Astrocyte of the cerebellum (primary cell): ENCODE measurements around the gene ANXA5.
"Not testable (repeated sequence)": the region's sequence is repeated elsewhere in the genome, so short reads cannot be mapped to it uniquely, and the experiment has no call there.

Source experiments
- DNase-seq: peaks from one replicate; pipeline ENCODE4 v3.0.0-alpha.2; 2011; ENCODE audit warnings: low read depth
- H3K4me3 ChIP-seq: 2 replicates; pipeline ENCODE4 v1.5.1; 2011; ENCODE audit warnings: mild to moderate bottlenecking, low read depth, low read length, moderate library complexity
- in situ Hi-C: cut with HindIII; loops from 2 replicates; pipeline ENCODE4 v1.10.0; 2017; ENCODE audit warnings: low sequenced_read_pairs
- TF ChIP-seq, protein P1 (sequence below): IDR thresholded peaks from 2 replicates; pipeline ENCODE4 v1.5.1; 2012; ENCODE audit warnings: low read length, low read depth, moderate library complexity, mild to moderate bottlenecking; ENCODE audit errors: missing control alignments

Gene ANXA5

GRCh38 chr4:121737846-121738554 lies 41.2 kb upstream of the ANXA5 start:
- no peak for DNase-seq
- H3K4me3 ChIP-seq = no peak overlapping the region
- in situ Hi-C loops = loop anchor here (5.0 to 25.0 kb wide), 2 partner anchors 276 to 366 kb away; no protein-coding TSS in a partner anchor
- TF ChIP-seq, protein P1, sequence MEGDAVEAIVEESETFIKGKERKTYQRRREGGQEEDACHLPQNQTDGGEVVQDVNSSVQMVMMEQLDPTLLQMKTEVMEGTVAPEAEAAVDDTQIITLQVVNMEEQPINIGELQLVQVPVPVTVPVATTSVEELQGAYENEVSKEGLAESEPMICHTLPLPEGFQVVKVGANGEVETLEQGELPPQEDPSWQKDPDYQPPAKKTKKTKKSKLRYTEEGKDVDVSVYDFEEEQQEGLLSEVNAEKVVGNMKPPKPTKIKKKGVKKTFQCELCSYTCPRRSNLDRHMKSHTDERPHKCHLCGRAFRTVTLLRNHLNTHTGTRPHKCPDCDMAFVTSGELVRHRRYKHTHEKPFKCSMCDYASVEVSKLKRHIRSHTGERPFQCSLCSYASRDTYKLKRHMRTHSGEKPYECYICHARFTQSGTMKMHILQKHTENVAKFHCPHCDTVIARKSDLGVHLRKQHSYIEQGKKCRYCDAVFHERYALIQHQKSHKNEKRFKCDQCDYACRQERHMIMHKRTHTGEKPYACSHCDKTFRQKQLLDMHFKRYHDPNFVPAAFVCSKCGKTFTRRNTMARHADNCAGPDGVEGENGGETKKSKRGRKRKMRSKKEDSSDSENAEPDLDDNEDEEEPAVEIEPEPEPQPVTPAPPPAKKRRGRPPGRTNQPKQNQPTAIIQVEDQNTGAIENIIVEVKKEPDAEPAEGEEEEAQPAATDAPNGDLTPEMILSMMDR = no peak

DNA sequence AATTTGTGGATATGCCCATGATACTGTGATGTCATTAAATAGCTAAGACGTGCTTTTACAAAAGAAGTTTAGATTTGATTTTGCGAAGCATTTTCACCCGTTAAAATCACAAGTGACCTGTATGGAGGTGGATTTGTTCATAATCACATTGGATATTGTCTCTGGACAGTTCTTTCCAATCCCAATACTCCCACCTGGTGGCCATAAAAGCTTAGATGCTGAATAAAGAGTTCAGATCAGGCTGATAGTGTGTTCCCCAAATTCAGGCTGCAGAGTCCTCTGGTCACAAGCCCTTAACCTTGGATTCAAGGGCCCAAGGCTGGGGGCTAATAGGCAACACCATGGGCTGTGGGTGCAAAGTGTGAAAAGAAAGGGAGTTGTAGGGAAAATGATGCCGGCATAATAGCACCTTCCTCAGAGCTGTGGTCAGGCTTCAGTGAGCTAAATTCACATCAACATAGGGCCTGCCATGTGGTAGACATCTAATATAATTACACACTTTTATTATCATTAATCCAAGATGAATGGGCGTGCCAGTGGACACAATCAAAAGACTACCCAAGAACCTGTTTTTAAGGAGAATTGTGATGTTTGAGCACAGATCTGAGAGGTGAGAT lies 40.1 kb upstream of the ANXA5 start:
- TF ChIP-seq, protein P1 = peak; percentile 63
- no peak overlapping the region for H3K4me3 ChIP-seq
- DNase-seq = peak; percentile 60
- in situ Hi-C loops = loop anchor here (5.0 to 25.0 kb wide), 2 partner anchors 275 to 365 kb away; no protein-coding TSS in a partner anchor

- no peak for DNase-seq
- TF ChIP-seq, protein P1 = no peak
- no peak overlapping the region for H3K4me3 ChIP-seq
- in situ Hi-C loops = loop anchor here (25.0 kb wide), 1 partner anchor 272 kb away; no protein-coding TSS in a partner anchor
These were observed 37.8 kb upstream of the ANXA5 start for GRCh38 chr4:121734571-121734970.

DNA sequence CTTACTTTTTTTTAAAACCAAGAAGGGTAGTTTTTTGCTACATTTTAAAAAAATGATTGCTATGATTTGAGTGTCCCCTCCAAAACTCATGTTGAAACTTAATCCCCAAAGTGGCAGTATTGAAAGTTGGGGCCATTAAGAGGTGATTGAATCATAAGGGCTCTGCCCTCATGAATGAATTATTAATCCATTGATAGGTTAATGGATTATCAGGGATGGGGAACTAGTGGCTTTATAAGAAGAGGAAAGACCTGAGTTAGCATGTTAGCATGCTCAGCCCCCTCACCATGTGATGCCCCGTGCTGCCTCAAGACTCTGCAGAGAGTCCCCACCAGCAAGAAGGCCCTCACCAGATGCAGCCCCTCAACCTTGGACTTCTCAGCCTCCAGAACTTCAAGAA lies 37.2 kb upstream of the ANXA5 start:
- in situ Hi-C loops = loop anchor here (25.0 kb wide), 1 partner anchor 272 kb away; no protein-coding TSS in a partner anchor
- TF ChIP-seq, protein P1 = no peak
- DNase-seq = no peak
- H3K4me3 ChIP-seq = no peak overlapping the region

DNA sequence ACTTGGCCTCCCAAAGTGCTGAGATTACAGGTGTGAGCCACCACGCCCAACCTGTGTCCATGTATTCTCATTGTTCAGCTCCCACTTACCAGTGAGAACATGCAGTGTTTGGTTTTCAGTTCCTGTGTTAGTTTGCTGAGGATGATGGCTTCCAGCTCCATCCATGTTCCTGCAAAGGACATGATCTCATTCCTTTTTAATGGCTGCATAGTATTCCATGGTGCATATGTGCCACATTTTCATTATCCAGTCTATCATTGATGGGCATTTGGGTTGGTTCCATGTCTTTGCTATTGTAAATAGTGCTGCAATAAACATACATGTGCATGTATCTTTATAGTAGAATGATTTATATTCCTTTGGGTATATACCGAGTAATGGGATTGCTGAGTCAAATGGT lies 33.0 kb upstream of the ANXA5 start:
- in situ Hi-C loops = loop anchor here (25.0 kb wide), 1 partner anchor 267 kb away; no protein-coding TSS in a partner anchor
- not testable (repeated sequence) for H3K4me3 ChIP-seq, DNase-seq

- in situ Hi-C loops = loop anchor here (25.0 kb wide), 1 partner anchor 267 kb away; no protein-coding TSS in a partner anchor
- TF ChIP-seq, protein P1 = no peak
- DNase-seq = peak; percentile 24
- H3K4me3 ChIP-seq = no peak overlapping the region
These were observed 32.0 kb upstream of the ANXA5 start for GRCh38 chr4:121728798-121729226.

DNA sequence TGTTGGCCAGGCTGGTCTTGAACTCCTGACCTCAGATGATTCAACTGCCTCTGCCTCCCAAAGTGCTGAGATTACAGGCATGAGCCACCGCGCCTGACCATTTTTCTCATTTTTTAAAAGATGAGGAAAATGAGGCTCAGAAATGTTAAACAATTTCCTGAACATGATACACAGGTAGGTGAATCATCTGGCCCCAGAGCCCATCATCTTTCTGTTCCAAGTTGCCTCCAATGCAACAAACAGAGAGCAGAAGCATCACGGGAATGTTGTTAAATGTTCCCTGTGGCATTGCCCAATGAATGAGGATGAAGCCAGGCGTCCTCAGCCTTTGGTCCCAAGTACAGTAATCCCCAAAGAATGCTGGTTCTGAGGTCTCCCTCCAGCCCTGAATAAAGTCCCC lies 31.3 kb upstream of the ANXA5 start:
- in situ Hi-C loops = loop anchor here (25.0 kb wide), 1 partner anchor 266 kb away; no protein-coding TSS in a partner anchor
- TF ChIP-seq, protein P1 = no peak
- no peak overlapping the region for H3K4me3 ChIP-seq
- no peak for DNase-seq
